HepG2 (cell line): ENCODE data around the gene STAT1. TPM values are rescaled to one million over a fixed set of nuclear protein-coding genes. Genes with fewer than 3 reads are reported as not detected.
A peak's percentile ranks its signal among the peaks of the same experiment; 100 is the strongest.

ENCODE experiments used
- CAMTA2 ChIP-seq: sonication (generic); formaldehyde crosslinking; IDR thresholded peaks from 2 replicates; pipeline ENCODE4 v1.4.0; 2020; ENCODE audit warnings: mild to moderate bottlenecking, missing genetic modification reagents, borderline replicate concordance
- CEBPB ChIP-seq: IDR thresholded peaks from 2 replicates; pipeline ENCODE4 v1.6.1; 2011; ENCODE audit warnings: low read depth, low read length, improper control_type of control experiment, borderline replicate concordance
- CEBPG ChIP-seq: IDR thresholded peaks from 2 replicates; pipeline ENCODE4 v1.6.1; 2016
- CREB1 ChIP-seq, 2 experiments: fragments of 450-650 bp in 1 of 2; IDR thresholded peaks; 2 replicates each; pipeline ENCODE4 v1.6.1; 2016 to 2017; ENCODE audit warnings: control low read depth in 1 of 2, mild to moderate bottlenecking in 1 of 2, missing compliant biosample characterization in 1 of 2, missing genetic modification characterization in 1 of 2
- FOSL1 ChIP-seq: sonication (generic); formaldehyde crosslinking; IDR thresholded peaks from 2 replicates; pipeline ENCODE4 v1.9.0; 2021; ENCODE audit warnings: missing genetic modification reagents, borderline replicate concordance
- FOXK2 ChIP-seq: fragments of 450-650 bp; IDR thresholded peaks from 2 replicates; pipeline ENCODE4 v1.6.1; 2016
- GATAD2A ChIP-seq: IDR thresholded peaks from 2 replicates; pipeline ENCODE4 v1.6.1; 2016
- GTF3A ChIP-seq: sonication (generic); formaldehyde crosslinking; conservative IDR thresholded peaks from 2 replicates; pipeline ENCODE4 v1.4.0; 2020; ENCODE audit warnings: mild to moderate bottlenecking, missing genetic modification reagents
- HMG20B ChIP-seq: conservative IDR thresholded peaks from 2 replicates; pipeline ENCODE4 v1.6.1; 2016; ENCODE audit warnings: missing genetic modification reagents, missing compliant biosample characterization
- HNRNPL ChIP-seq: fragments of 200-400 bp; formaldehyde crosslinking; IDR thresholded peaks from 2 replicates; pipeline ENCODE4 v1.6.1; 2017; ENCODE audit warnings: mild to moderate bottlenecking, low read depth, low read length
- JDP2 ChIP-seq: sonication (generic); formaldehyde crosslinking; IDR thresholded peaks from 2 replicates; pipeline ENCODE4 v1.8.1; 2022; ENCODE audit warnings: missing genetic modification reagents, borderline replicate concordance
- LCORL ChIP-seq, 2 experiments: fragments of 450-650 bp in 1 of 2; sonication (generic) in 1 of 2; formaldehyde crosslinking in 1 of 2; IDR thresholded peaks; 2 replicates each; pipeline versions ENCODE4 v1.5.0 to v1.6.1; 2017 to 2020; ENCODE audit warnings: antibody characterized with exemption in 1 of 2, missing genetic modification reagents in 1 of 2
- SUZ12 ChIP-seq: fragments of 150-350 bp; IDR thresholded peaks from 2 replicates; pipeline ENCODE4 v1.6.1; 2014; ENCODE audit warnings: low read depth, low read length
- TBL1XR1 ChIP-seq: fragments of 150-350 bp; IDR thresholded peaks from 2 replicates; pipeline ENCODE4 v1.6.1; 2014; ENCODE audit warnings: borderline replicate concordance, low read length; ENCODE audit not compliant: partially characterized antibody
- XBP1 ChIP-seq: sonication (generic); formaldehyde crosslinking; IDR thresholded peaks from 2 replicates; pipeline ENCODE4 v1.5.0; 2020; ENCODE audit warnings: missing genetic modification reagents
- ZNF234 ChIP-seq: sonication (generic); formaldehyde crosslinking; conservative IDR thresholded peaks from 2 replicates; pipeline ENCODE4 v1.5.1; 2020; ENCODE audit warnings: mild to moderate bottlenecking, missing genetic modification reagents
- ZNF616 ChIP-seq: sonication (generic); formaldehyde crosslinking; IDR thresholded peaks from 2 replicates; pipeline ENCODE4 v1.5.0; 2020; ENCODE audit warnings: low read depth, mild to moderate bottlenecking, missing genetic modification reagents
- polyA plus RNA-seq, 8 experiments: library from polyadenylated mRNA; depleted of rRNA in 3 of 8; stranded (reverse) in 7 of 8; unstranded in 1 of 8; fragments of >200 nt; fragmentation: Illumina TruSeq in 4 of 8; extraction: Trizol in 4 of 8; gene quantifications; 2 replicates each; pipeline versions ENCODE4 v1.2.1 to v1.2.3, GENCODE V29; 2011 to 2016; ENCODE audit warnings: low read depth in 4 of 8, missing spikeins in 1 of 8, mixed read lengths in 1 of 8; ENCODE audit not compliant: insufficient read depth in 1 of 8
- total RNA-seq, 5 experiments: library from RNA; depleted of rRNA; stranded (reverse); fragments of >200 nt; fragmentation: Illumina TruSeq; extraction: Trizol; gene quantifications; 2 replicates each; pipeline ENCODE4 v1.2.3, GENCODE V29; 2016; ENCODE audit warnings: low read depth in 1 of 5
- TF ChIP-seq, protein P1 (sequence below): sonication (generic); formaldehyde crosslinking; IDR thresholded peaks from 2 replicates; pipeline ENCODE4 v1.5.0; 2020; ENCODE audit warnings: mild to moderate bottlenecking, missing genetic modification reagents
- TF ChIP-seq, protein P2 (sequence below): sonication (generic); formaldehyde crosslinking; IDR thresholded peaks from 2 replicates; pipeline ENCODE4 v1.5.1; 2020; ENCODE audit warnings: mild to moderate bottlenecking, missing genetic modification reagents, moderate library complexity
- TF ChIP-seq, protein P3 (sequence below): sonication (generic); formaldehyde crosslinking; IDR thresholded peaks from 2 replicates; pipeline ENCODE4 v1.8.0; 2022; ENCODE audit warnings: mild to moderate bottlenecking, missing genetic modification reagents, borderline replicate concordance
- TF ChIP-seq, protein P4 (sequence below): sonication (generic); formaldehyde crosslinking; IDR thresholded peaks from 2 replicates; pipeline ENCODE4 v1.8.1; 2023; ENCODE audit warnings: mild to moderate bottlenecking, inconsistent platforms, moderate library complexity, missing genetic modification reagents, borderline replicate concordance

The STAT1 gene
- total and polyA plus RNA-seq, 2 of the 13 experiments (the other 11 are each of a cell fraction or from before 2014, with no cell fraction given): 21.8 to 59.6 TPM

DNA sequence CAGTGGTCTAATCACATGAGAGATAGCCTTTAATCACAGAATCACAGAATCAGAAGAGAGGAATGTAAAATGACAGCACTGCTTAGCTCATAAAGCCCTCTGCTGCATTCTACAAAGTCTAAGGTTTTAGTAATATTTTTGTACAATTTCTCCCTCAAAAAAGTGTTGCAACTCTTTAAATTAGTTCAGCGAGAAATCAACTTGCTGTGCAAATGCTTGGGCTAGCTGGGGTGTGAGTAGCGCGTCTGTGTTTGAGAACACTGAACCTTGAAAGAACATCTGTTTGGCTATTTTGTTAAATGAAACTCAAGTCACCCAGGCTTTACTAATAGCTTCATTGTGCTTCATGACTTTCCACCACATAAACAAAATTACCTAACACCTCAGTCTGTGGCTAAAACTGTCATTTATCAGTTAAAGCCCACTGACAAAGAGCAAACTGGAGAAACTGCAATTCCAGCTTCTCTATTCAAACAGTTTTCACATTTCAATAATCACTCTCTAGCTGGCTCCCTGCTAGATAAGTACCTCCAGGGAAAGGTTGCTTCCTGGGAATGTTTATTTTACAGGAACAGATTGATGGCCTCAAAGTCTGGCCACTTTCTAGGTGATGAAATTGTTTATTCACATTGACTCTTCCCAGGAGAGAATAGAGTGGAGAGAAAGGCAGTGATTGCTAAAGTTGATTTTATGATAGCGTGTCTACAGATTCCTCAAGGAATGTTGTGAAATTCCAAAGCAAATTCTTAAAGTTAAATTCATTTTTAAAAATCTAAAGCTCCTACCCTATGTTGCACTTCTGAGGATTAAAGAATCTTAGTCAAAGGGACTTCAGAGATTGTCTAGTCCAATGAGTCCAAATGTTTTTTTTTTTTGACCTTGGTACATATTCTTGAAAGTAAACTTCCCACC, 36.0 kb upstream of the STAT1 start (continued):
- TF ChIP-seq CAMTA2 (CRISPR knock-in tag) (no peak), XBP1 (no peak), SUZ12 (no peak), LCORL (IDR thresholded peaks at IDR 0.05) (no peak), LCORL (CRISPR knock-in tag; IDR thresholded peaks at IDR 0.05) (peak; percentile 21; the same call in 1 of the 2 replicates), ZNF234 (CRISPR knock-in tag) (no peak), FOSL1 (CRISPR knock-in tag) (no peak), CEBPB (peak; percentile 23; the same call in 1 of the 2 replicates), HMG20B (CRISPR knock-in tag) (peak; percentile 88), CREB1 (IDR thresholded peaks at IDR 0.05) (no peak), CREB1 (CRISPR knock-in tag; IDR thresholded peaks at IDR 0.05) (no peak), TBL1XR1 (no peak), ZNF616 (CRISPR knock-in tag) (no peak), JDP2 (no peak), CEBPG (CRISPR knock-in tag) (peak; percentile 53), HNRNPL (no peak), FOXK2 (no peak), GTF3A (CRISPR knock-in tag) (no peak), GATAD2A (CRISPR knock-in tag) (peak; percentile 68)
- TF ChIP-seq, protein P1, sequence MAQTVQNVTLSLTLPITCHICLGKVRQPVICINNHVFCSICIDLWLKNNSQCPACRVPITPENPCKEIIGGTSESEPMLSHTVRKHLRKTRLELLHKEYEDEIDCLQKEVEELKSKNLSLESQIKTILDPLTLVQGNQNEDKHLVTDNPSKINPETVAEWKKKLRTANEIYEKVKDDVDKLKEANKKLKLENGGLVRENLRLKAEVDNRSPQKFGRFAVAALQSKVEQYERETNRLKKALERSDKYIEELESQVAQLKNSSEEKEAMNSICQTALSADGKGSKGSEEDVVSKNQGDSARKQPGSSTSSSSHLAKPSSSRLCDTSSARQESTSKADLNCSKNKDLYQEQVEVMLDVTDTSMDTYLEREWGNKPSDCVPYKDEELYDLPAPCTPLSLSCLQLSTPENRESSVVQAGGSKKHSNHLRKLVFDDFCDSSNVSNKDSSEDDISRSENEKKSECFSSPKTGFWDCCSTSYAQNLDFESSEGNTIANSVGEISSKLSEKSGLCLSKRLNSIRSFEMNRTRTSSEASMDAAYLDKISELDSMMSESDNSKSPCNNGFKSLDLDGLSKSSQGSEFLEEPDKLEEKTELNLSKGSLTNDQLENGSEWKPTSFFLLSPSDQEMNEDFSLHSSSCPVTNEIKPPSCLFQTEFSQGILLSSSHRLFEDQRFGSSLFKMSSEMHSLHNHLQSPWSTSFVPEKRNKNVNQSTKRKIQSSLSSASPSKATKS: no peak
- TF ChIP-seq, protein P2, sequence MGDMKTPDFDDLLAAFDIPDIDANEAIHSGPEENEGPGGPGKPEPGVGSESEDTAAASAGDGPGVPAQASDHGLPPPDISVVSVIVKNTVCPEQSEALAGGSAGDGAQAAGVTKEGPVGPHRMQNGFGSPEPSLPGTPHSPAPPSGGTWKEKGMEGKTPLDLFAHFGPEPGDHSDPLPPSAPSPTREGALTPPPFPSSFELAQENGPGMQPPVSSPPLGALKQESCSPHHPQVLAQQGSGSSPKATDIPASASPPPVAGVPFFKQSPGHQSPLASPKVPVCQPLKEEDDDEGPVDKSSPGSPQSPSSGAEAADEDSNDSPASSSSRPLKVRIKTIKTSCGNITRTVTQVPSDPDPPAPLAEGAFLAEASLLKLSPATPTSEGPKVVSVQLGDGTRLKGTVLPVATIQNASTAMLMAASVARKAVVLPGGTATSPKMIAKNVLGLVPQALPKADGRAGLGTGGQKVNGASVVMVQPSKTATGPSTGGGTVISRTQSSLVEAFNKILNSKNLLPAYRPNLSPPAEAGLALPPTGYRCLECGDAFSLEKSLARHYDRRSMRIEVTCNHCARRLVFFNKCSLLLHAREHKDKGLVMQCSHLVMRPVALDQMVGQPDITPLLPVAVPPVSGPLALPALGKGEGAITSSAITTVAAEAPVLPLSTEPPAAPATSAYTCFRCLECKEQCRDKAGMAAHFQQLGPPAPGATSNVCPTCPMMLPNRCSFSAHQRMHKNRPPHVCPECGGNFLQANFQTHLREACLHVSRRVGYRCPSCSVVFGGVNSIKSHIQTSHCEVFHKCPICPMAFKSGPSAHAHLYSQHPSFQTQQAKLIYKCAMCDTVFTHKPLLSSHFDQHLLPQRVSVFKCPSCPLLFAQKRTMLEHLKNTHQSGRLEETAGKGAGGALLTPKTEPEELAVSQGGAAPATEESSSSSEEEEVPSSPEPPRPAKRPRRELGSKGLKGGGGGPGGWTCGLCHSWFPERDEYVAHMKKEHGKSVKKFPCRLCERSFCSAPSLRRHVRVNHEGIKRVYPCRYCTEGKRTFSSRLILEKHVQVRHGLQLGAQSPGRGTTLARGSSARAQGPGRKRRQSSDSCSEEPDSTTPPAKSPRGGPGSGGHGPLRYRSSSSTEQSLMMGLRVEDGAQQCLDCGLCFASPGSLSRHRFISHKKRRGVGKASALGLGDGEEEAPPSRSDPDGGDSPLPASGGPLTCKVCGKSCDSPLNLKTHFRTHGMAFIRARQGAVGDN: no peak
- TF ChIP-seq, protein P3, sequence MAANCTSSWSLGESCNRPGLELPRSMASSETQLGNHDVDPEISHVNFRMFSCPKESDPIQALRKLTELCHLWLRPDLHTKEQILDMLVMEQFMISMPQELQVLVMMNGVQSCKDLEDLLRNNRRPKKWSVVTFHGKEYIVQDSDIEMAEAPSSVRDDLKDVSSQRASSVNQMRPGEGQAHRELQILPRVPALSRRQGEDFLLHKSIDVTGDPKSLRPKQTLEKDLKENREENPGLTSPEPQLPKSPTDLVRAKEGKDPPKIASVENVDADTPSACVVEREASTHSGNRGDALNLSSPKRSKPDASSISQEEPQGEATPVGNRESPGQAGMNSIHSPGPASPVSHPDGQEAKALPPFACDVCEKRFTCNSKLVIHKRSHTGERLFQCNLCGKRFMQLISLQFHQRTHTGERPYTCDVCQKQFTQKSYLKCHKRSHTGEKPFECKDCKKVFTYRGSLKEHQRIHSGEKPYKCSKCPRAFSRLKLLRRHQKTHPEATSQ: no peak
- TF ChIP-seq, protein P4, sequence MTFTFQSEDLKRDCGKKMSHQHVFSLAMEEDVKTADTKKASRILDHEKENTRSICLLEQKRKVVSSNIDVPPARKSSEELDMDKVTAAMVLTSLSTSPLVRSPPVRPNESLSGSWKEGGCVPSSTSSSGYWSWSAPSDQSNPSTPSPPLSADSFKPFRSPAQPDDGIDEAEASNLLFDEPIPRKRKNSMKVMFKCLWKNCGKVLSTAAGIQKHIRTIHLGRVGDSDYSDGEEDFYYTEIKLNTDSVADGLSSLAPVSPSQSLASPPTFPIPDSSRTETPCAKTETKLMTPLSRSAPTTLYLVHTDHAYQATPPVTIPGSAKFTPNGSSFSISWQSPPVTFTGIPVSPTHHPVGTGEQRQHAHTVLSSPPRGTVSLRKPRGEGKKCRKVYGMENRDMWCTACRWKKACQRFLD (CRISPR knock-in tag): no peak
